Measurements from ENCODE around the gene ALDH3B2.

The ALDH3B2 gene

DNA sequence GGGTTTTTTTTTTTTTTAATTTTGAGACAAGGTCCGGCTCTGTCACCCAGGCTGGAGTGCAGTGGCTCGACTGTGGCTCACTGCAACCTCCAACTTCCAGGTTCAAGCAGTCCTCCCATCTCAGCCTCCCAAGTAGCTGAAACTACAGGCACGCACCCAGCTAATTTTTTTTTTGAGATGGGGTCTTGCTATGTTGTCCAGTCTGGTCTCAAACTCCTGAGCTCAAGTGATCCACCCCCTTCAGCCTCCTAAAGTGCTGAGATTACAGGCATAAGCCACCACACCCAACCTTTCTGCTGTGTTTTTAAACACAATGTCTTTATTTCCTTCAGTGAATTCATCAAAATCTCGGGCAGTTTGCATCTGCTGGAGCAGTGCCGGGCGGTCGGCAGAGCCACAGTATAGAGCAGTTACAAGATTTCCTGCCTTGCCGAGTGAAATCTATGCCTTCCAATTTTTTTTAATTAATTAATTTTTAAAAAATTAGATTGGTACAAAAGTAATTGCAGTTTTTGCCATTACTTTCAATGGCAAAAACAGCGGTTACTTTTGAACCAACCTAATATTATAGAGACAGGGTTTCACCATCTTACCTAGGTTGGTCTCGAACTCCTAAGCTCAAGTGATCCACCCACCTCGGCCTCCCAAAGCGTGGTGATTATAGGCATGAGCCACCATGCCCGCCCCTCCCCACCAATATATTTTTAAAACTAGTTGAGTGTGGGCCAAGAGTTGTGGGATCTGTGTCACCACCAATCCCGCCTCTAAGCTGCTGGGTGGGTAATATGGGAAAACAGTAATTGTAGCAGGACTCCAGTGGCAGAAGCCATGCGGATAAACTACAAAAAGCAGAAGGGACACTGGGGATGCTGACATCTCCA lies 21.2 kb downstream of the ALDH3B2 start:
- TF ChIP-seq, protein P1, sequence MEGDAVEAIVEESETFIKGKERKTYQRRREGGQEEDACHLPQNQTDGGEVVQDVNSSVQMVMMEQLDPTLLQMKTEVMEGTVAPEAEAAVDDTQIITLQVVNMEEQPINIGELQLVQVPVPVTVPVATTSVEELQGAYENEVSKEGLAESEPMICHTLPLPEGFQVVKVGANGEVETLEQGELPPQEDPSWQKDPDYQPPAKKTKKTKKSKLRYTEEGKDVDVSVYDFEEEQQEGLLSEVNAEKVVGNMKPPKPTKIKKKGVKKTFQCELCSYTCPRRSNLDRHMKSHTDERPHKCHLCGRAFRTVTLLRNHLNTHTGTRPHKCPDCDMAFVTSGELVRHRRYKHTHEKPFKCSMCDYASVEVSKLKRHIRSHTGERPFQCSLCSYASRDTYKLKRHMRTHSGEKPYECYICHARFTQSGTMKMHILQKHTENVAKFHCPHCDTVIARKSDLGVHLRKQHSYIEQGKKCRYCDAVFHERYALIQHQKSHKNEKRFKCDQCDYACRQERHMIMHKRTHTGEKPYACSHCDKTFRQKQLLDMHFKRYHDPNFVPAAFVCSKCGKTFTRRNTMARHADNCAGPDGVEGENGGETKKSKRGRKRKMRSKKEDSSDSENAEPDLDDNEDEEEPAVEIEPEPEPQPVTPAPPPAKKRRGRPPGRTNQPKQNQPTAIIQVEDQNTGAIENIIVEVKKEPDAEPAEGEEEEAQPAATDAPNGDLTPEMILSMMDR (IDR thresholded peaks at IDR 0.05): no peak

DNA sequence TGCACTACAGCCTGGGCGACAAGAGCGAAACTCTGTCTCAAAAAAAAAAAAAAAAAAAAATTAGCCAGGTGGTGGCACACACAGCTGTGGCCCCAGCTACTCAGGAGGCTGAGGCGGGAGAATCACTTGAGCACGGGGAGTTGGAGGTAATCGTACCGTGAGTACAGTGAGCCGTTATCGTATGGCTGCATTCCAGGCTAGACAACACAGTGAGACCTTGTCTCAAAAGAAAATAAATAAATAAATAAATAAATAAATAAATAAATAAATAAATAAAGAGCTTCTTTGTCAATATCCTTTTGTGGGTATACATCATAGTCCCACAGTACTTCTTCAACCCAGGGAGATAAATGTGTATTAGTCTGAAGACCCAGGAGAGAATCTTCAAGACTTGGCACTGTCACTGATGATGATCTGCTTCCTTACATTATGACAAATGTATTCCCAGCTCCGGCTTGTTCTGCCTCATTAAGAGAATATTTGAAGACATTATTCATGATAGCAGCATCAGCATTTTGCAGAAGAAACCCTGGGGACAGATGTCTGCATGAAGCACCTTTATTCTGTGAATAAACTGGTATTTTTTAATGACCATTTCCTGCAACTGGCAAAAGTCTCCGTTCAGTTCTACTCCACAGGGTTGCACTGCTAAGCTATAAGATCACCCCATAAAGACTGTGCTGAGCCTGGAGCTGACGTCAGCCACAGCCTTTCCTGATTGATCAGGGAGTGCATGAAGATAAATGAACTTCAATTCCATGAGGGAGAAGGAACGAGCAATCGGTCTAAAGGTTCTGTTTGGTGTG lies 22.2 kb downstream of the ALDH3B2 start:
- TF ChIP-seq, protein P1 (IDR thresholded peaks at IDR 0.05): no peak

DNA sequence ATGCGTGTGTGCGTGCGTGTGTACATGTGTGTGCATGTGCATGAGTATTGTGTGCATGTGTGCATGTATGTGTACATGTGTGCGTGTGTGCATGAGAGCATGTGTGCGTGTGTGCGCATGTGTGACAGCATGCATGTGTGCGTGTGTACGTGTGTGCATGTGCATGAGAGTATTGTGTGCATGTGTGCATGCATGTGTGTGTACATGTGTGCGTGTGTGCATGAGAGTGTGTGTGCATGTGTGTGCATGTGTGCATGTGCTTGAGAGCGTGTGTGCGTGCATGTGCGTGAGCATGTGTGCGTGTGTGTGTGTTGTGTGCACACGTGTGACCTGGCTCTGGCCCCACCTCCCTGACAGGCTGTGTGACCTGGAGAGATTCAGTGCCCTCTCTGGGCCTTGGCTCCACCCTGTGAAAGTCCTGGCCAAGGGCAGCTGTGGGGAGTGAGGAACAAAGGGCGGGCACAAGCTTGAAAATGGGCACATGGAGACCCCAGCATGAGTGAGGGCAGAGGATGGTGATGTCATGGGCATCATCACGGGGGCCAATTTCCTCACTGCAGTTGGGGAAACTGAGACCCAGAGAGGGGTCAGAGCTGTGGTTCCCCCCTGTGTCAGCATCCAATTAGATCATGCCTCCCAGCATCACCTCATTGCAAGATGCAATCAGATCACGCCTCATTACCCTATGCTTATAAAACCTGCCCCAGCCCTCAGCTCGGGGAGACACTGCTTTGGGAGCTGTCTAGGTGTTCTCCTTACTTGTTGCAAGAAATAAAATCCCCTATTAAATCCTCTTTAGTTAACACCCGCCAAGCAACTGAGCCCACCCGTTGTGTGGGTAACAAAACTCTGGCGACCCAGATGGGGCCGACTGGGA lies 24.6 kb downstream of the ALDH3B2 start:
- TF ChIP-seq, protein P1 (IDR thresholded peaks at IDR 0.05): no peak

DNA sequence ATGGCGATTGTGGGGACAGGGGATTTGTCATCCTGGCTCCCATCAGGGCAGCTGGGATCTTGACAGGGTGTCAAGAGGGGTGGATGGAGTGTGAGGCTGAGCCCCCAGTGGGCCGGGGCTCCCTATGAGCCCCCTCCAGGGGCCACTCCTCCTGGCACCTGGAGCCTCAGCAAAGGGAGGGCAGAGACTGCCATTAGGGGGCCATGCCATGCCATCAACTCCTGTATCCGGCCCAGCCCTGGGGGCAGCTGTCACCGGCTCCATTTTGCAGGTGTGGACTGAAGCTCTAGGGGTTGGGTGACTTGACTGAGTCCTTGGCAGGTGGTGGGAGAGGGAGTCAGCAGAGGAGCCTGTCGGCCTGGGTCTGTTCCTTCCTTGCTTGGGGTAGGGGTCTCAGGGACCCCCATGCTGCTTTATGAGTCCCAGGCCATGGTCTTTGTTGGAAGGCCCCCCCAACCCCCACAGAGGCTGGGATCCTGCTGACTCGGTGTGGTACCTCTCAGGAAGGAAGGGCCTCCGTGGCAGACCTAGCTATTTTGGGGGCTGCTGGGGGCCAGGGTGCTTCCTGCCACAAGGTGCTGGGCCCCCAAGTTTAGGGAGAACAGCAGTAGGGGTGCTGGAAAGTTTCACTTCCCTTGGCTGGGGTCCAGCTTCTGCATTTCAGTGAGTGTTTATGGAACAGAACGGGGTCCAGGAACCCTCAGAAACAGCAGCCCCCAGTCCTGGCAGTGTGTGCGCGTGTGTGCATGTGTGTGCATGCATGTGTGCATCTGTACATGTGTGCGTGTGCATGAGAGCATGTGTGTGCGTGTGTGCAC lies 25.4 kb downstream of the ALDH3B2 start:
- TF ChIP-seq, protein P1 (IDR thresholded peaks at IDR 0.05): no peak

DNA sequence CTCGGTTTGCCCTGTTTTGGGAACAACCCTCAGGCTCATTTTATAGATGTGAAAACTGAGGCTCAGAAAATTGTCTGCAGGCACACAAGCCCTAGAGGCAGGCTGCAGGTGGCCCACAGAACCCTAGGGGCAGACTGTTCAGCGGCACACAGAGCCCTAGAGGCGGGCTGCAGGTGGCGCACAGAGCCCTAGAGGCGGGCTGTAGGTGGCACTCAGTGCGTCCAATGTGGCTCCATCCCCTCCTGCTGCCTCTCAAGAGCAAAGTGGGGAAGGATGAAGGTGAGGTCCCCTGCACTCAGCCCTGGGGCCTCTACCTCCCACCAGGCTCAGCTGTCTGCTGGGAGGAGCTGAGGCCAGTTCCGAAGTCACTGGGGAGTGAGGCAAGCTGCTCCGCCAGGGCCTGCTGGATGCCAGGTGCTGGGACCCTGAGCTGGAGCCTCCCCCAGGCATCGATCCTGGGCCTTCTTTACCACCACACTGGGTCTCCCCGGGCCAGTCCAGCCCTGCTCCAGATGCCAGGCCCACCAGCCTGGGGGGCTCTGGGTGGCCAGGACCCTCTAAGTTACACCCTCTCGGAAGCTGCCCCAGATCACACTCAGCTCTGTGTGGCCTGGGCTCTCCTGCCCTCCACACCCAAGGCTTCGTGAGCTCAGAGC lies 26.2 kb downstream of the ALDH3B2 start:
- TF ChIP-seq, protein P1 (IDR thresholded peaks at IDR 0.05): no peak

DNA sequence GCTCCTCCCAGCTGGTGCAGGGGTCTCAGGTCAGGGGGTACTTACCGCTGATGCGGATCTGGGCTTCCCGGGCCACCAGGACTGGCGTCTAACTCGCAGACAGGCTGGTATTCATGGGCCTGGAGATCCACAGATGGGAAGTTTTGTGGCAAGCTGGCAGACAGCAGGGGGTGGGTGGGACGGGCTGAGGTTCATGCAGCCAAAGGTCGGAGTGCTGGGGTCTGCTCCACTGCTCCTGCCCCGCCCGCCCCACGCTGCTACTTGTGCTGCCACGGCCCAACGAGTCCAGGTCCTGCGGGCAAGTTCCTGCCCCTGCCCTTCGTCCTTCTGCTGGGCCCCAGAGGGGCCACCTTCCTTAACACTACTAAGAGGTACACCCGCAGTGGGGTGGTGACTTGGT lies 27.0 kb downstream of the ALDH3B2 start:
- TF ChIP-seq, protein P1 (IDR thresholded peaks at IDR 0.05): no peak

Measured in LNCAP (cell line).